DMS79 (cell line): ENCODE results near the gene DGKG.

ENCODE experiments used
- DNase-seq: peaks from one replicate; lab custom pipeline; 2025; lab: John Stamatoyannopoulos, UW

The DGKG gene

DNA sequence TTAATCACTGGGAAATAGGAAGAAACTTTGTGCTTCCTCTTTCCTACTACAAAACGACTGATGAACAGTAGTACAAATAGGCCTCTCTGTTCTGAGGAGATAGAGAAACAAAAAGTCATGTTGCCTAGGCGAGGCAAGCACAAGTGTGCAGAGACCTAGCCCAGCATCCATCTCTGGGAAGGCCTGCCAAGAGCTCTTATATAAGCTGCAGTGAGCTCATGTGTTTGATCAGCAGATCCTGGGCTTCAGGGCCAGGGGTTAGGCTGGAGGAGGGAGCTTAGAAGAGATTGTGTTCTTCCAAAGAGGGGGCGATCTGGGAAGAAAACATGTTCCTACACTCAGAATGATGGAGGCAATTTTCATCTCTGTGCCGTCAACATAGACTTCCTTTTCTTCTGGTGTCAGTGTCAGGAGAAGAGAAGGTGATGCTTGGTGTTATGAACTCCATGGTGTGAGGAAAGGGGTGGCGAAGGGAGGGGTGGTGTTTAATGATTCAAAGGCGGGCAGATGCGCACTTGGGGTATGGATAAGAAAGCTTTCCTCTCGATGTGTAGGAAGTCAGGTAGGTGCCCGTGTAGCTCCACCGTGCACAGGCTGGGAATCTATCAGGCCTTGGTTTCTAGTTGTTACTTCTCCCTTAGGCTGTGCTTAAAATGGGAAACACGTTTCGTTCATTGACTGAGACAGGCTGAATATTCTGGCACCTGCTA lies 223.6 kb downstream of the DGKG start:
- DNase-seq: no peak

DNA sequence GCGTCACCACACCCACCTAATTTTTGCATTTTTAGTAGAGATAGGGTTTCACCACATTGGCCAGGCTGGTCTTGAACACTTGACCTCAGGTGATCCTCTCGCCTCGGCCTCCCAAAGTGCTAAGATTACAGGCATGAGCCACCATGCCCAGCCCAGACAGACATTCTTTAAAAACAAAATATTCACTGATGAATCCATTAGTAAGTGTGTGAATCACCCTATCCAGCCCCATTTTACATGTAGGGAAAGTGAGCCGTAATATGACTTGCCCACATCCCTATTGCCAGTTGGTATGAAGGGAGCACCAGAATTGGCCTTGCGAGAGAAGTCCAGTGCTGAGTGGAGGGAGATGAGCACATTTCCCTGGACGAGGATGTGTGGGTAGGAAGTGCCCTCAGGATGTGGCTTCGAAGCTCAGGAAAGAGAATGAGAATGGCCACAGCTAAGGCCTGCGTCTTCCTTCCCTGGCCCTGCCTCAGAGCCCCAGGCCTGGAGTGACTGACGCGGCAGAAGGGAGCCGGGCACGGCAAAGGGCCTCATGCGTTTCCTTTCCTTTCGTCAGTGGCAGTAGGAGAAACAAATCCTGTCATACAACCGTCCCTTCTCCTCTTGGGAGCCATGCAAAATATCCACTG lies 224.9 kb downstream of the DGKG start:
- DNase-seq: no peak

DNA sequence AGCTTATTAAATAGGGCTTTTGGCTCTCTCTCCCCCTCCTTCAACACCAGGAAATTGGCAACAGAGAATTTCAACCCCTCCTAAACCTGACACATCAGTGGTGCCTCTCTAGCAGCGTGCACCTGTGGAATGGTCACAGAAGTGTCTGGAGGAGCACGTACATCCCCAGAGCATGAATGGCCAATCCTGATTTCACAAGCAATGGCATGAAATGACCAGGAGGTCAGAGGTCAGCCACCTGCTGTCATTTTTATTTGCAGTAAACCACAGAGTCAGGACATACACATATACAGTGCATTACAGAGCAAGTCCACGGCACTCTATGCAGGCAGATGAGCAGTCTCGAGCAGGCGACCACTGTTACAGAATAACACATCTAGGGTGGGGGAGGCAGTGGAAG lies 228.1 kb downstream of the DGKG start:
- no peak for DNase-seq

DNA sequence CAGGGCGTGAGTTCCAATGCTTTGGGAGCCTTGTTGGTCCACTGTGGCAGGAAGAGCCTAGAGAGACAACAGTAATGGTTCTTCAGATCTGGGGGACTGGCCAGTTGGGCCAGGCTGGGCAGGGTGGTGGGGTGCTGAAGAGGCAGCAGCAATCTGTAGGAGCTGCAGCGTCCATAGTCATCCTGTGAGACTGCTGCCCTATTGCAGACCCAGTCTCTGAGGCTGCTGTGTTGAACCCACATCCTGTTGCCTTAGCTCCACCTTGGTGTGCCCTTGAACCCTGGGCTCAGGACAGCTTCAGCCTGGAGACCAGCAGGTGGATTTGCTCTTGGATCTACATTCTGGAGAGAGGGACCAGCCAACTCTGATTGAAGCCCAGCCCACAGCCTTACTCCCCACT lies 229.5 kb downstream of the DGKG start:
- DNase-seq: no peak

DNA sequence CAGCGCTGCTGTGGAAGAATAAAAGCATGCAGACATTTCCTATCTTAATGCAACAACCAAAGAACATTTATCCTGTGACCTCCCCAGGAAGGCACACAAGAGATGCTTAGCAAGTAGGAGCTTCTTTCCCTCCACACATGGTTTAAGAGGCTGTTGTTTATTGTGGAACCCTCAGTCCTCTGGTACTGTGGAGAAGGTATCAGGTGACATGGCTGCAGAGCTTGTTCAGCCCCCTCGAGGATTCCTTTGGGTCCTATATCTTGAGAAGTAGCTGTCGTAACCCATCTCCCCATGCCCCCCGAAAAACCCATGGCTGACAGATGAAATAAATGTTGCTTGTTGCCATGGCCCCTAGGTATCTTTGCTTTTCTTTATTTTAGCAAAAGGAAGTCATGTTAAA lies 232.8 kb downstream of the DGKG start:
- DNase-seq: no peak

DNA sequence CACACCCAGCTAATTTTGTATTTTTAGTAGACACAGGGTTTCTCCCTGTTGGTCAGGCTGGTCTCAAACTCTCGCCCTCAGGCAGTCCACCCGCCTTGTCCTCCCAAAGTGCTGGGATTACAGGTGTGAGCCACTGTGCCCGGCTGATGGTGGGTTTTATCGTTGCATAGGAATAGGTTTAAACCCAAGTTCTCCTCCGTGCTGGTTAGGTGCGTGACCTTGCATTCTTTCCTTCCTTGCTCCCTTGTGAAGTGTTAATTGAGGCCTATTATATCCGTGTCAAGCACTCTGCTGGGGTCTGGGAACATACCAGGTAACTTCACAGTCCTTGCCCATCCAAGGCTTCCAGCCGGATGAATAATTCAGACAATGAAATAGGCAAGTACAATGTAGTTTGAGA lies 233.9 kb downstream of the DGKG start:
- DNase-seq: no peak

DNA sequence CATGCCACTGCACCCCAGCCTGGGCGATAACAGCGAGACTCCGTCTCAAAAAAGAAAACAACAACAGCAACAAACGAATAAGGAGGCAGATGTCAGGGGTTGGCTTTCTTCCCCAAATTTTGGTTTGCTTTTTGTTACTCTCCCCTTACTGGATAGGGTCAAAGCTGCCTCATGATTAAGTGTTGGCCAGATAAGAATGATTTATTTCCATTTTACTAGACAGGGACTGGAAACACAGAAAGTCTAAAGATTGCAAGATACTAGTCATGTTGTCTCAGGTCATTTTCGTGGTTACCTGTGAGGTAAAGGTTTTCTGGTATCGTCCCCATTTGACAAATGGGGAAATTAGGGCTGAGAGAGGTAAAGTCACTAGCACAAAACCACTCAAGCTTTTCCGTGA lies 234.6 kb downstream of the DGKG start:
- no peak for DNase-seq

DNA sequence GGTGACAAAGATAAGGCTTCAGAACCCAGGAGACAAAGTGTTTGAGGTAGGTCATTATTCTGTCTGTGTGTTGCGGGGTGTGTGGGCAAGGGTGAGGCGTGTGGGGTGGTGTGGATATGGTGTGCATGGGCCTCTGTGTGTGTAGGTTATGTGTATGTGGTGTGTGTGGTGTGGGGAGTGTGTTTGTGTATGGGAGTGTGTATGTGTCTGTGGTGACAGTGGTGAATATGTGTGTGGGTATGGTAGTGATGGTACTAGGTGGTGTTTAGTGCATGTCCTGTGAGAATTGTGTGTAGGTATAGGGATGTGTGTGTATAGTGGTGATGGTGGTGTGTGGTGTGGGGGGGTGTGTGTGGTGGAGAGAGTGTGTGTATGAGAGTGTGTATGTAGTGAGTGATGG lies 236.9 kb downstream of the DGKG start:
- no peak for DNase-seq

DNA sequence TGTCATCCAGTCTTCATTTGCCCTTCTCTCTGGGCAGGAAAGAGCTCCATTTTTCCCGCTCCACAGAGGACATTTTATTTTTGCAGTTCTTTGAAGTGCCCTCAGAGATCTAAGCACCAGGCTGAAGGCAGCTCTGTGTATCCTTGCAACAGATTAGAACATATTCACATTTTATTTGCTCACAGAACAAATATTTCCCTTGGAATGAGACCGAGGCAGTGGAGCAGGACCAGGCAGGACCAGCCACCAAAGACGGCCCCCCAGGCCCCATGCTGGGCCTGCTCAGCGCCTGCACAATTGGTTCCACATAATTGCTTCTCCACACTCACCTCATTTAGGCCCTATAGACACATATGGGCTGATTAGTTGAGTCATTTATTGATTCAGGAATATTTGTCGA lies 237.4 kb downstream of the DGKG start:
- no peak for DNase-seq

DNA sequence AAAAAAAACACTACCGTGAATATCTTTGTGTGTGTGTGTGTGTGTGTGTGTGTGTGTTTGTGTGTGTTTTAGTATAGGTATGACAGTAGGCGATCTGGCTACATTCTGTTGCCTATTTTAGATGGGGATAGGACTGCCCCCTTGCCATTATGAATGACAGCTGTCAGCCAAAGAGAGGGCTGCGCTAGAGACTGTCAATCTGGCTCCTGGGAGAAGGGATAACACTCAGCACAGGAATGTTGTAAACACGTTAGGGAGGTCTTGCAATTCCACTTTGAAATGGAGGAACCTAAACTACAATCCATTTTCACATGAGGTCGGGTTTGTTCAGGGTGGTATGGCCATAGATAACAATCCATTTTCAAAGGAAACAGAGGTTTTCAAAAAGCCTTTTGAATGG lies 239.0 kb downstream of the DGKG start:
- DNase-seq: no peak

DNA sequence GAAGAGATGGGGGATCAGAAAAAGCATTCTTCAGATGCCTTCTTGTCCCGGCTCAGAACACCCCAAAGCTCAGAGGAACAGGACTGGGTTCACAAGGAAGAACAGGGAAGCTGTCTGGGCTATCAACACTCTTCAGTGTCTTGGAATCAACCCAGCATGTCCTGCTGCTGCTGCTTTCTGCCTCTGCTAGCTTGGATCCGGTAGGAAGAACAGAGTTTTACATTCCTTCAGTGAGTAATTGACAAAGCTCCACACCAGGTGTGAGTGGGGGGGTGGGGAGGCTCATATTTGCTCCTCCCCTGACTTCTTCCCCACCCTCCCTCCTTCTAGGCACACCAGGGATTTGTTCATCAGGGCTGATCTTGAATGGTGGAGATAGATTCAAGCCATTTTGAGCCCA lies 240.1 kb downstream of the DGKG start:
- no peak for DNase-seq

DNA sequence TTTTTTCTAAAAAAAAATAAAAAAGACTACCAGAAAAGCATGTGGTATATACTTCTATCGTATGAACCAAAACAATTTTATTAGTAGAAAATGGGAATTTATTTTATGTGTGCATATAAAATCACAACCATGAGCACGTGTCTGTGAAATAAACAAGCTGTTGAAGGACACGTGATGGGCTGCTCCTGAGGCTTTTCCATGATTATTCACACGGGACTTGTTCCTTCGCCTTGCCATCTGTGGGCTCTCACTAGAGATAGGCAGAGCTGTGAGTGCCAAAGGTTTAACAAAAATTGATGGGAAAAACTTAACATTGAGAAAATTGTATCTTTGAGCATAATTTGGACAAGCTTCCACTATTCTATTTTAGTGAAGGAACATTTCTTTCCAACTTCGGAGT lies 240.8 kb downstream of the DGKG start:
- DNase-seq: no peak

DNA sequence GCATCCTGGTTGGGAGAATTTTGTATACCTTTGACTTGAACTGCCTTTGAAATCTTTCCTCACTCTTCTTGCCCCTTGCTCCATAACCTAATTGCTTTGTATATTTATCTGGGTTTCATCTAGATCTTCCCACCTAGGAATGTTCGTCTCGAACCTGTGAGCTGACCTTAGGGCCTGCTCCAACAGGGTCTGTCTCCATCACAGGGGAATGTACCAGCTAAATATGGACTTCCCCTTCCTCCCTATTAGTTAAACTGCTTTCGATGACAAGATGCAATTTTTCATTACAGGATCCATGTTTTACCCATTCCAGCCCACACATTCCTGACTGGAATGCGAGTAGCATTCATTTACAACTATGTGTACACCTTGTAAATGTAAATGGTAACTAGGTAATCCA lies 242.5 kb downstream of the DGKG start:
- DNase-seq: no peak

DNA sequence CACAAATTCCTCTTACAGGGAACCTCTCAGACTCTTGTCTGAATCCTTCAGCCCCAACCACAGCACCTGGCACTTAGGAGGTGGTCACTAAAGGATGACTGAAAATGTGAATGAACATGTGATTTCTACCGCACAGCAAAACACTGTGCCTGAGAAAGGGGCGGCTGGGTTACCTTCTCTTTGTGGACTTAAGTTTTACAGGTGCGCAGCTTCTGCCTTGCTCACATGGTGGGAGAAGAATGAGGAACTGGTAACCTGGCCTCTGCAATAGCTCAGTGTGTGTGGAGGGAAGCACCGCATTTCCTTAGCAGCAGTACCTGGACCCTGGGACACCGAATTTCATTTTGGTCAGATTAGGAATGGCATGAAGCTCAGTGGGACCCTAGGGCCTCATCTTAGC lies 243.3 kb downstream of the DGKG start:
- no peak for DNase-seq

DNA sequence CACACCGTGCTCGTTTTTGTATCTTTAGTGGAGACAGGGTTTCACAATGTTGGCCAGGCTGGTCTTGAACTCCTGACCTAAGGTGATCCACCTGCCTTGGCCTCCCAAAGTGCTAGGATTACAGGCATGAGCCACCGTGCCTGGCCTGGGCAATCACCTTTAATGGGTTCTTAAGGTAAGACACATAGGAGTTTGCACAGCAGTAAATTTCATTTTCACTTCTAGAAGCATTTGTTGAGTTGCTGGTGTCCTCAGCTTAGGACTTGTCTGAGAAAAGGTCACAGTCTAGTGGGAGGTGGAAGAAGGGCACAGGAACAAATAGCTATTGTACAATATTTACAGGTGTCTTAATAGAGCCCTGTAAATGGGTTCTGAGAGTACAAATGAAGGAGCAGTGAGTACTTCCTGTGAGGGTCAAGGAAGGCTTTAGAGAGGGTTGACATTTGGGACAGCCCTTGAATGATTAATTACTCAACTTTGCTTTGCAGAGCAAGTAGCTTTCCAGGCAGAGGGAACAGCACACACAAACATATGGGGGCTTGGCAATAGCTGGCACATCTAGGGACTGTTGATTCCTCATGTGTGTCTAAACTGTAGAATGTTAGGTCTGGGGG lies 244.4 kb downstream of the DGKG start:
- DNase-seq: no peak

DNA sequence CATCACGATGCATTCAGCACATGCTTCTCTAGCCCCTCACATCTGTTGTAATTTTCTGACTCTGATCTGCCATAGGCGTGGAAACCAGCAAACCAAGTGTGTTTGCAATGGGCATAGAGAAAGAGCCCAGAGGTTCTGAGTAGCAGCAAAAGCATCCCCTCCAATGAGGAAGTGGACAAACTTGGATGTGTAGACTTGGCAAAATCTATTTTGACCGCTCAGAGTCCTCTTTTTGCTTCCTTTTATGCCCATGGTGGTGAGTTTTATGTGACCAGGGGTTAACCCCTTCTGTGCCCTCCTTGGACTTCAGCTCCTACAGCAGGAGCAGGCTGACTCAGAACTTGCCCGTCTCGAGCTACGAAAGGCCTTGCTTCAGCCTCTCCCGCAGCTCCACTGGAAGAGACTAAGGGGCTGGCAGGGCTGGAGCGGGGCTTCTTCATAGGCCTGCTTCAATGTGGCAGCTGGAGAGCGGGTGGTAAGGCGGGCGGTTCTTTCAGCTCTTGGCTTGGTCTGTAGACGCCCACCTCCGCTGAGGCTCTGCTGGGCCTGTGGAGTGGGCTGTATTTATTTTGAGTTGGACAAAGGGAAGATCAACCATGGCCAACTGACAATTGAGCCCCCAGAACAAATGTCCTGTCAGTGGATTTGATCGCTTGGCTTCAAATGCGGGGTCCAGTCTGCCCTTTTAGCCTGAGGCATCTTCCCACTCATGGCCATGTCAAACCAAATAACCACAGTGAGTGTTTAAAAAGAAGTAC lies 246.6 kb downstream of the DGKG start:
- no peak for DNase-seq

DNA sequence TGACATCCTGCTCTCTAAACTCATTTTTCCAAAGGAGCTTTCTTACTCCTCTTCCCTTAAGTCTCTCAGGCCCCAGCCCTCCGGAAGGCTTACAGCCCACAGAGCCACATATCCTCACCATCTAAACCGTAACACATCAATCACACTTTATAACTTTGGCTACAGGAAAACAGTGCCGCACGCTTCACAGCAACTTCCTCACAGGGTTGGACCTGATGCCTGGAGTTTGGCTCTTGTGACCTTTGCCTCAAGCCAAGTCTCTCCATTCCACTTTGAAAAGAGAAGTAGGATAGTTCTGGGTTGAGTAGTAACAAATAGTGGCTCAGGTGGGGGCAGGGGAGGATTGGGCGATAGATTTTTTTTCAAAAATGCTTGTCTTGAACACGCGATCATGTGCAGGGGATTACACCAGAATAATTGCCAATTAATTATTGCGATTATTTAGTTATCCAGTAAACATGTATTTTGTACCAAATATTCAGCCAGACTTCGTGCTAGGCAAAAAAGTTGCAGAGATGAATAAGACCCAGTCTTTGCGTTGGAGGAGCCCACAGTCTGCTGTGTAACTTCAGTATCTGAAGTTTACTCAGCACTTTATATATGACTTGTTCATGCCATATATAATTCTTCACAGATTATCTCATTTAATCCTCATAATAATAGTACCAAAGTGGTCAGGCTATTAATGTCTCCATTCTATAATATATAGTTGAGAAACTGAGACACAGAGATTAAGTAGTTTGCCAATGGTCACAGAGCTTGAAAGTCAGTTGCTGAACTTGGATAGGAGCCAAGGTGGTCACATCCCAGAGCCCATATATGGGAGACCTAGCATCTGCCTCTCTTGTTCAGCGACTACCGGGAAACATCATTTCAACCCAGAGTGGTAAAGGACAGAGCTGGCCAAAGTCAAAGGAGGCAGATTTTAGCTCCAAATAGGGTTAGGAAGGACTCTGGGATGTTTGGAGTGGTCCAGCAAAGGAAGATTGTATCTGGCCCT lies 250.8 kb downstream of the DGKG start:
- DNase-seq: no peak

DNA sequence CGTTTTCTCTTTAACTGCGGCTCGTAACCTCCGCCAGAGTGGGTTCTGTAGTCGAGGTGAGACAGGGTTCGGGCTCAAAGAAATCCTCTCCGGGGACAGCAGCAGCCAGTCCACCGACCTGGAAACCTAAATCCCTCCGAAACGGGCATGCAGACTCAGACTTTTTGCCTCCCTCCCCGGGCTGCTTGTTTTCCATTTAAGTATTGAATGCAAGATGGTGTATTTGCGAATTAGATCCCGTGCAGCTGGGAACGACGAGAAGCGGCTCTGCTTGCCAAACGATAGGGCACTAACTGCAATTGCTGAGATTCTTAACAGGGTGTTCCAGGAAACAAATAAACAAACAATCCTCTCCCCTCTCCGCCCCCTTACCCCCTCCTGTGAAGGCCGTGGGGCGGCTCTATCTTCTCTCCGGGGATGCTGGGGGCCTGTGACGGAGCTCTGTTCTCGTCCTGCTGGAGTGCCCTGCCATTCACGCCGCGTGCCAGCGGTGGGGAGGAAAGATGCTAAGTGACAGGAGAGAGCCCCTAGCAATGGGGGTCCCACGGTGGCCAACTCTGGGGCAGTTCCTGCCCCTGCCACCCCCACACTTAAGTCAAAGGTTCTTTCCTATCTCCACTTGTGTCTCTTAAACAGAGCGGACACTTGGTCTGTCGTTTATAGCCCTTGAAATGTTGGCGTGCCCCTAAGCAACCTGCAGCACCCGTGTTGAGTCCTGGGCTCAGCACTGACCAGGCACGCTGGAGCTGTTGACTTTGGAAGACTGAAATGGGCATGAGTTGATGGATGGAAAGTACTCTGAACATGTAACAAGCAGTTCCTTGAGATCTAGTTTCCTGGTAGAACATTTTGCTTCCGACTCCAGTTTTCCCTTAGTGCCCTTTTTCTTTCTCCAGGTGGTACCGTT lies 251.9 kb downstream of the DGKG start:
- no peak for DNase-seq

DNA sequence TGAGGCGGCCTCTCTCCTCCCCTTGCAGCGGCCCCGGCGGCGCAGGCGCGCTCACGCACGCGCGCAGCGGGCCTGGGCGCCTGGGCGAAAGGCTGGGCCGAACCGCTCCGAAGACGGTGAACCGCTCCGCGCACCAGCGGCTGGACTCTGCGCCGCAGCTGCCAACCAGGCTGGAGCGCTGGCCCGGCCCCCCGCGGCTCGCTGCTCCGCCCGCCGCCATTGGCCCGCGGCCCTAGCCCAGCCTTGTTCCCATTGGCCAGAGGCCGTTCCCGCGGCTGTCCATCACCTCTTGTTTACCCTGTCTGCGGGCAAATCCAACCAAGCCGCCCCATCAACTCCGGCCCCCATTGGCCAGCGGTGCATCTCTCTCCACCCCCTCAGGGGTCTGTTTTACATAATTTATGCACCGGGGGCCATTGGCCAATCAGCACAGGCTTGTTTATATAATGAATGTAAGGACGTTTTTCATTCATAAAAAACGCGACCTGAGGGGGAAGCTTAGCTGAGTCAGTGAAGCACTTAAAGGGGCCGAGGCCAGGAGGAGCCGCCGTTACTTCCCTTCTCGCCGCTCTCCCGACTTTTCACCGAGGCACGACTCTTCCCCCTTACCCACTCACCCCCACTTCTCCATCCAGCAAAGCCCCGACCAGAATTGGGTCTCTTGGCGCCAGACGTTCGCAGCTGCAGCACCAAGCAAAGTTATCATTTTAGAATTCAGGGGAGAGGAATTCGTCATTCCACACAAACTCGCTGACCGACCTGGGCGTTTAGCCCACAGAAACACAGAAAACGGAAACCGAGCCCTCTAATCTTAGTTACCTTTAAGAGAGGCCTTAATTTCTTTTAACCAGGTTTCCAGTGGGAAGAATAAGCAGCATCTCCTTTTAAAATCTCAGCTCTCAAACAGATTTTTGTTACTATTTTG lies 252.8 kb downstream of the DGKG start, which contains the start of gene ETV5:
TSS of gene ETV5 (minus strand) at position 149 of the 925 bp plus-strand sequence. CDS start 3,221 bp downstream, outside the sequence.
- DNase-seq: peak; percentile 98
